Measurements from ENCODE around the gene EIF4G1.

EIF4G1 gene

GRCh38 chr3:184295771-184296170 lies 18.6 kb upstream of the EIF4G1 start:
- intact Hi-C loops (cut with micrococcal nuclease), result loop anchor here (5.0 kb wide), 1 partner anchor 108 kb away; the partner anchor contains the start of gene ABCF3
- Mint-ChIP-seq H3K9me3 (no peaks in the 10 kb centered on the region), H3K4me1 (ENCODE audit: low read depth) (peaks cover 21% of the 10 kb centered on the region), H3K27me3 (peaks cover 3% of the 10 kb centered on the region), H3K4me3 (no peak overlapping the region), H3K27ac (no peak overlapping the region), H3K36me3 (ENCODE audit: low read depth) (peaks cover 15% of the 10 kb centered on the region)

- intact Hi-C loops (cut with micrococcal nuclease), result loop anchor here (5.0 kb wide), 1 partner anchor 109 kb away; the partner anchor contains the start of gene ABCF3
- Mint-ChIP-seq H3K27ac (no peak overlapping the region), H3K4me1 (ENCODE audit: low read depth) (peaks cover 27% of the 10 kb centered on the region), H3K36me3 (ENCODE audit: low read depth) (peaks cover 23% of the 10 kb centered on the region), H3K9me3 (no peaks in the 10 kb centered on the region), H3K27me3 (peaks cover 3% of the 10 kb centered on the region), H3K4me3 (no peak overlapping the region)
Observed at GRCh38 chr3:184296616-184297015, 17.8 kb upstream of the EIF4G1 start.

DNA sequence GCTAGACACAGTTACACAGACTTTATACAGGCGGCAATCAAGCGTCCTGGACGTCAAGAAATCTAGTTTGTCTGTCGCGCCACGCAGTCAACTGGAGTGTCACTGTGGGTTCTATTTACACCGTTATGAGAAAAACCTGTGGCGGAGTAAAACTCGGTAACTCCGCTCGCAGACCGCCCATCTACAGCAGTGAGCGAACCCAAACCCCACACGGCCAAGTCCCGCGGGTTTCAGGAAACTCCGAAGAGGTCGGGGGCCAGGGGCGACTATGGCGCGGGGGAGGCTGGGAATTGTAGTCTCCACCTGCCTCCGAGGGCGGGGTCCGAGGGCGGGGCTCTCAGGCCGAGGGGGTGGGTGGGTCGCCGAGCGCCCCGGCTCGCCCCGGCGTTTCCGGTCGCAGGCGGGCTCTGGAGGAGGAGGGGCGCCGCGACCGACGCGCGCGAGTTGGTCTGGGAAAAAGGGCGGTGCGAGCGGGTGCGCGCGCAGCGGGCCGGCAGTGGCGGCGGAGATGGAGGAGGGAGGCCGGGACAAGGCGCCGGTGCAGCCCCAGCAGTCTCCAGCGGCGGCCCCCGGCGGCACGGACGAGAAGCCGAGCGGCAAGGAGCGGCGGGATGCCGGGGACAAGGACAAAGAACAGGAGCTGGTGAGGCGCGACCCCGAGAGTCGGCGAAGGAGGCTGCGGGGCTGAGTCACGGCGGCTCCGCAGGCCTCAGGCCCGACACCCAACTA lies 15.5 kb upstream of the EIF4G1 start, which contains the start of gene PSMD2:
PSMD2 (plus strand) TSS at position 483 of the 729 bp plus-strand sequence; CDS start at position 509, 26 bp downstream.
- H3K4me1 Mint-ChIP-seq (ENCODE audit: low read depth), result peaks cover 31% of the 10 kb centered on the region
- peak within 1 kb of the TSS; percentile 91 for H3K27ac Mint-ChIP-seq
- H3K27me3 Mint-ChIP-seq, result peaks cover 3% of the 10 kb centered on the region
- peak within 1 kb of the TSS; percentile 98 for H3K4me3 Mint-ChIP-seq
- H3K9me3 Mint-ChIP-seq, result no peaks in the 10 kb centered on the region
- H3K36me3 Mint-ChIP-seq (ENCODE audit: low read depth), result peaks cover 47% of the 10 kb centered on the region
- intact Hi-C loops (cut with micrococcal nuclease), result loop anchor here (1.0 to 5.0 kb wide), 6 partner anchors 15 to 164 kb away; partner anchors contain the start of genes ABCF3, ALG3, AP2M1 and EEF1AKMT4

DNA sequence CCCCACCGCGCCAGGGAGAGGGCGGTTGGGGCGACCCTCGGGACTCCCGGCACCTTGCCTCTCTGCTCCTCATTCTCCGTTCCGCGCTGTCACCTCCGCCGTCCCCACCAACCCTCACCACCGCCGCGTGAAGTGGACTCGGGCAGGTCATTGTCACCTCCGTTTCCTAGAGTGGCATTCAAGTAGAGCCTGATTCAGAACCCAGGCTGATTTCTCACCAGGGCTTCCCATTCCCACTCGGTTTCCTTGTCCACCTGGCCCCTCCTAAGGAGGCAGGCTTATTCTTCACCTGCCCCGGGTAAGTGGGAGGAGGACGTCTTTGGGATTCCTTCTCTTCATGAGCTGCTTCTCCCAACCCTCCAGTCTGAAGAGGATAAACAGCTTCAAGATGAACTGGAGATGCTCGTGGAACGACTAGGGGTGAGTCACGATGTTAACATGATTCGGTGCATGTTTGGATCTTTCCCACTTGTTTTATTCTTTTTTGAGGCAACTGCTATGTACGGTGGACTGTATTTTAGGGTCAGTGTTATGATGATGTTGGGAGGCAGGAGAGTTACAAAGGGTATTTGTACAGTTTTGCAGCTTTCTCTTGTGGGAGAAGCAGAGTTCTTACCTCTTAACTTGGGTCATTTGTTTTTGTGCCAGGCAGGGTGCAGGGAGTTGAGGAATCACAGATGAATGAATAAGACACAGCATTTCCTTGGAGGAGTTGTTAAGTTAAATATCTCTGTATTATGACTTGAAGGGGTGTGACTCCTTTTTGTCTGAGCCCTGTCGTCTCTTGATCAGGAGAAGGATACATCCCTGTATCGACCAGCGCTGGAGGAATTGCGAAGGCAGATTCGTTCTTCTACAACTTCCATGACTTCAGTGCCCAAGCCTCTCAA lies 14.7 kb upstream of the EIF4G1 start:
- peaks cover 3% of the 10 kb centered on the region for H3K27me3 Mint-ChIP-seq
- H3K36me3 Mint-ChIP-seq (ENCODE audit: low read depth), result peaks cover 55% of the 10 kb centered on the region
- peak overlapping the region; percentile 98 for H3K4me3 Mint-ChIP-seq
- no peaks in the 10 kb centered on the region for H3K9me3 Mint-ChIP-seq
- peaks cover 29% of the 10 kb centered on the region for H3K4me1 Mint-ChIP-seq (ENCODE audit: low read depth)
- intact Hi-C loops (cut with micrococcal nuclease), result loop anchor here (1.0 to 5.0 kb wide), 6 partner anchors 15 to 165 kb away; partner anchors contain the start of genes ABCF3, ALG3, AP2M1 and EEF1AKMT4
- peak overlapping the region; percentile 91 for H3K27ac Mint-ChIP-seq

DNA sequence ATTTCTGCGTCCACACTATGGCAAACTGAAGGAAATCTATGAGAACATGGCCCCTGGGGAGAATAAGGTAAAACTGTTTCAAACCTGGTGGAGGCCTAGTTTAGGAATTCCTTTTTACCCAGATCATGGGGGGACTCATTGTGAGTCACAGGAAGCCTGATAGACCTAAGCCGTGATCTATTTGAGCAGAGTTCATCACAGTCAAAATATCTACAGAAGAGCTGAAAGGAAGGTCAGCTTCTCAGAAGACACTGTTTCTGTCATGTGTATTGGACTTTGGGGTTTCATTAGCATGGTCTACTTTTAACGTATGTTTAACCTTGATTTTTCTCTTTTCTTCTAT lies 14.1 kb upstream of the EIF4G1 start:
- Mint-ChIP-seq H3K4me1 (ENCODE audit: low read depth) (peaks cover 24% of the 10 kb centered on the region), H3K27me3 (no peaks in the 10 kb centered on the region), H3K36me3 (ENCODE audit: low read depth) (peaks cover 61% of the 10 kb centered on the region), H3K27ac (no peak overlapping the region), H3K9me3 (no peaks in the 10 kb centered on the region), H3K4me3 (no peak overlapping the region)
- intact Hi-C loops (cut with micrococcal nuclease), result no loop called here

DNA sequence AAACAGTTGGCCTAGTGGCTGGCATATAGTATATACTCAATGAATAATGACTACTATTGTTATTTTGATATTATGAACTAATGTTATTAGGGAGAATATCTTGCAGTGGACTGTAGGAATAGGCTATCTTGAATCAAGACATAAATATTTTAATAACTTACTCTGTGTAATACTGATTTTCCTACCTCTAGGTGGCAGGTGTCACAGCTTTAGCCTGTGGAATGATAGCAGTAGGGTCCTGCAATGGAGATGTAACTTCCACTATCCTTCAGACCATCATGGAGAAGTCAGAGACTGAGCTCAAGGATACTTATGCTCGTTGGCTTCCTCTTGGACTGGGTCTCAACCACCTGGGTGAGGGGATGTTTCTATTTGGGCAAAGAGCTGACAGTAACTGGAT lies 8.8 kb upstream of the EIF4G1 start:
- no peaks in the 10 kb centered on the region for H3K27me3 Mint-ChIP-seq
- H3K36me3 Mint-ChIP-seq (ENCODE audit: low read depth), result peaks cover 96% of the 10 kb centered on the region
- no peak overlapping the region for H3K4me3 Mint-ChIP-seq
- intact Hi-C loops (cut with micrococcal nuclease), result no loop called here
- no peaks in the 10 kb centered on the region for H3K9me3 Mint-ChIP-seq
- no peak overlapping the region for H3K27ac Mint-ChIP-seq
- H3K4me1 Mint-ChIP-seq (ENCODE audit: low read depth), result peaks cover 12% of the 10 kb centered on the region

DNA sequence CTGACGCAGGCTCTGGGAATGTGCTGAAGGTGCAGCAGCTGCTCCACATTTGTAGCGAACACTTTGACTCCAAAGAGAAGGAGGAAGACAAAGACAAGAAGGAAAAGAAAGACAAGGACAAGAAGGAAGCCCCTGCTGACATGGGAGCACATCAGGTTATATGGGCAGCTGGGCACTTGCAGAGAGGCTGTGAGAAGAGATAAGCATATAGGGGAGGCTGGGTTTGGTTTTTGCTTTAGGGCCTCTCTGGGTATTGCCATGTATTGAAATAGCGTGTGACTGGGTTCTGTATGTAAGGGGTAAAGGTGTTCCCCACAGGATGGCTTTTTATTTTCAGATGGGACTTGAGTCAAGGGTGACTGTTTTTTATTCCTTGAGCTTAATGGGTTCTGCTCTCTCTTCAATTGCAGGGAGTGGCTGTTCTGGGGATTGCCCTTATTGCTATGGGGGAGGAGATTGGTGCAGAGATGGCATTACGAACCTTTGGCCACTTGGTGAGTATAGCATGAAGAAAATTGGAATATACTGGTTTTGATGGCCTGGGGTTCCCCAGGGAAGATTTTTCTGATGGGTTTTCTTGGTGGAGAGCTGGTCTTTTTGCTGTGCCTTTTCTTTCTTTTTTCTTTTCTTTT lies 7.9 kb upstream of the EIF4G1 start:
- Mint-ChIP-seq H3K4me1 (ENCODE audit: low read depth) (peaks cover 5% of the 10 kb centered on the region), H3K36me3 (ENCODE audit: low read depth) (peaks cover 87% of the 10 kb centered on the region), H3K27ac (no peak overlapping the region), H3K4me3 (no peak overlapping the region), H3K9me3 (no peaks in the 10 kb centered on the region), H3K27me3 (no peaks in the 10 kb centered on the region)
- intact Hi-C loops (cut with micrococcal nuclease), result no loop called here

GRCh38 chr3:184307915-184308314 lies 6.5 kb upstream of the EIF4G1 start:
- no peaks in the 10 kb centered on the region for H3K9me3 Mint-ChIP-seq
- intact Hi-C loops (cut with micrococcal nuclease), result no loop called here
- no peaks in the 10 kb centered on the region for H3K27me3 Mint-ChIP-seq
- H3K4me3 Mint-ChIP-seq, result no peak overlapping the region
- no peak overlapping the region for H3K27ac Mint-ChIP-seq
- peaks cover 72% of the 10 kb centered on the region for H3K36me3 Mint-ChIP-seq (ENCODE audit: low read depth)
- no peaks in the 10 kb centered on the region for H3K4me1 Mint-ChIP-seq (ENCODE audit: low read depth)

GRCh38 chr3:184308744-184309143 lies 5.7 kb upstream of the EIF4G1 start:
- no peak overlapping the region for H3K27ac Mint-ChIP-seq
- intact Hi-C loops (cut with micrococcal nuclease), result no loop called here
- no peaks in the 10 kb centered on the region for H3K27me3 Mint-ChIP-seq
- no peak overlapping the region for H3K4me3 Mint-ChIP-seq
- H3K36me3 Mint-ChIP-seq (ENCODE audit: low read depth), result peaks cover 64% of the 10 kb centered on the region
- H3K9me3 Mint-ChIP-seq, result no peaks in the 10 kb centered on the region
- H3K4me1 Mint-ChIP-seq (ENCODE audit: low read depth), result no peaks in the 10 kb centered on the region

- H3K4me3 Mint-ChIP-seq, result no peak overlapping the region
- peaks cover 9% of the 10 kb centered on the region for H3K4me1 Mint-ChIP-seq (ENCODE audit: low read depth)
- no peaks in the 10 kb centered on the region for H3K9me3 Mint-ChIP-seq
- H3K27ac Mint-ChIP-seq, result no peak overlapping the region
- intact Hi-C loops (cut with micrococcal nuclease), result no loop called here
- no peaks in the 10 kb centered on the region for H3K27me3 Mint-ChIP-seq
- peaks cover 50% of the 10 kb centered on the region for H3K36me3 Mint-ChIP-seq (ENCODE audit: low read depth)
Observed at GRCh38 chr3:184311633-184312032, 2.8 kb upstream of the EIF4G1 start.

GRCh38 chr3:184314700-184315542 lies 515 bp downstream of the EIF4G1 start:
- no peaks in the 10 kb centered on the region for H3K27me3 Mint-ChIP-seq
- peaks cover 40% of the 10 kb centered on the region for H3K4me1 Mint-ChIP-seq (ENCODE audit: low read depth)
- H3K4me3 Mint-ChIP-seq, result peak overlapping the region; percentile 80
- H3K9me3 Mint-ChIP-seq, result no peaks in the 10 kb centered on the region
- peaks cover 44% of the 10 kb centered on the region for H3K36me3 Mint-ChIP-seq (ENCODE audit: low read depth)
- H3K27ac Mint-ChIP-seq, result peak overlapping the region; percentile 72
- intact Hi-C loops (cut with micrococcal nuclease), result loop anchor here (1.0 kb wide), 1 partner anchor 16 kb away; the partner anchor contains the start of gene PSMD2

DNA sequence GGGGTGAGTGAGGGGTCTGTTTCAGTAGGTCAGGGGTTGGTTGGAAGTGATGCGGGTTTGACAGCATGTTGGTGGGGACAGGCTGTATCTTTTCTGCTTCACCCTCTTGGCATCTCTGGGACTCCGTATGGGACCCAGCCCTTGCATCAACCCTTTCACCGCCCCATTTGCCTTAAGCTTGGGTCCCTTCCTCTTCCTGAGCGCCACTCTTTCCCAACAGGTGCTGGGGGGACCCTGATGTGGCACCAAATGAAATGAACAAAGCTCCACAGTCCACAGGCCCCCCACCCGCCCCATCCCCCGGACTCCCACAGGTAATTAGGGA lies 1.1 kb downstream of the EIF4G1 start:
- H3K27me3 Mint-ChIP-seq, result no peaks in the 10 kb centered on the region
- H3K4me3 Mint-ChIP-seq, result peak overlapping the region; percentile 80
- no peaks in the 10 kb centered on the region for H3K9me3 Mint-ChIP-seq
- H3K36me3 Mint-ChIP-seq (ENCODE audit: low read depth), result peaks cover 46% of the 10 kb centered on the region
- H3K27ac Mint-ChIP-seq, result peak overlapping the region; percentile 72
- intact Hi-C loops (cut with micrococcal nuclease), result no loop called here
- H3K4me1 Mint-ChIP-seq (ENCODE audit: low read depth), result peaks cover 46% of the 10 kb centered on the region

Data from dendritic cell treated with granulocyte-macrophage colony-stimulating factor and Interleukin-4, amounts not matched to agents 40 ng/mL and 50 ng/mL, for 4 days (primary cell).